Parathyroid adenoma (tissue), 2 donors: Measurements from ENCODE around the gene PLEKHM3.

Source experiments
- H2AFZ ChIP-seq: fragments of 300-600 bp; sonication (generic); one replicate; pipeline ENCODE4 v1.7.0; 2017; ENCODE audit warnings: antibody characterized with exemption, mild to moderate bottlenecking
- H3K27ac ChIP-seq: fragments of 300-600 bp; sonication (generic); one replicate; pipeline ENCODE4 v1.7.0; 2017
- H3K27me3 ChIP-seq: fragments of 300-600 bp; sonication (generic); one replicate; pipeline ENCODE4 v1.7.0; 2017; ENCODE audit warnings: low read length; ENCODE audit not compliant: control insufficient read depth, insufficient read depth
- H3K36me3 ChIP-seq: fragments of 300-600 bp; sonication (generic); one replicate; pipeline ENCODE4 v1.7.0; 2017; ENCODE audit warnings: low read length; ENCODE audit not compliant: control insufficient read depth, insufficient read depth
- H3K4me1 ChIP-seq: fragments of 300-600 bp; sonication (generic); one replicate; pipeline ENCODE4 v1.7.0; 2017; ENCODE audit warnings: control low read depth
- H3K4me2 ChIP-seq: fragments of 300-600 bp; sonication (generic); one replicate; pipeline ENCODE4 v1.7.0; 2017; ENCODE audit warnings: low read length
- H3K4me3 ChIP-seq: fragments of 300-600 bp; sonication (generic); one replicate; pipeline ENCODE4 v1.7.0; 2017; ENCODE audit warnings: low read depth, low read length
- H3K79me2 ChIP-seq: fragments of 300-600 bp; sonication (generic); one replicate; pipeline ENCODE4 v1.7.0; 2017; ENCODE audit warnings: control low read depth
- H3K9ac ChIP-seq: fragments of 300-600 bp; sonication (generic); one replicate; pipeline ENCODE4 v1.7.0; 2017; ENCODE audit warnings: mild to moderate bottlenecking
- H3K9me3 ChIP-seq: fragments of 300-600 bp; sonication (generic); one replicate; pipeline ENCODE4 v1.7.0; 2017; ENCODE audit warnings: low read length; ENCODE audit not compliant: control insufficient read depth
- TF ChIP-seq, protein P1 (sequence below): fragments of 300-600 bp; sonication (generic); IDR thresholded peaks from one replicate; pipeline ENCODE4 v1.7.0; 2017; ENCODE audit warnings: antibody characterized with exemption, mild to moderate bottlenecking
- donor health status: primary hyperparathyroidism.

Gene PLEKHM3

DNA sequence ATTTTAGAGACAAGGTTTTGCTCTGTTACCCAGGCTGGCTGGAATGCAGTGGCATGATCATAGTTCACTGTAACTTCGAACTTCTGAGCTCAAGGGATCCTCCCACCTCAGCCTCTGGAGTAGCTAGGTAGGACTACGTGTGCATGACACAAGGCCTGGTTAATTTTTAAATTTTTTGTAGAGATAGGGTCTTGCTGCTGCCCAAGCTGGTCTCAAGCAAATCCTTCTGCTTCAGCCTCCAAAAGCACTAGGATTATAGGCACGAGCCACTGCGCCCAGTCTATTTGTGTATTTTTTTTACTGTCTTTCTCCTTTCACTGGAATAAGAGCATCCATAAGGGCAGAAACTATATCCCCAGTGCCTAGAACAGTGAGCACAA lies 89.3 kb downstream of the PLEKHM3 start:
- no peaks in the 10 kb centered on the region for H3K27me3 ChIP-seq
- no peaks in the 10 kb centered on the region for H3K9me3 ChIP-seq
- TF ChIP-seq, protein P1, sequence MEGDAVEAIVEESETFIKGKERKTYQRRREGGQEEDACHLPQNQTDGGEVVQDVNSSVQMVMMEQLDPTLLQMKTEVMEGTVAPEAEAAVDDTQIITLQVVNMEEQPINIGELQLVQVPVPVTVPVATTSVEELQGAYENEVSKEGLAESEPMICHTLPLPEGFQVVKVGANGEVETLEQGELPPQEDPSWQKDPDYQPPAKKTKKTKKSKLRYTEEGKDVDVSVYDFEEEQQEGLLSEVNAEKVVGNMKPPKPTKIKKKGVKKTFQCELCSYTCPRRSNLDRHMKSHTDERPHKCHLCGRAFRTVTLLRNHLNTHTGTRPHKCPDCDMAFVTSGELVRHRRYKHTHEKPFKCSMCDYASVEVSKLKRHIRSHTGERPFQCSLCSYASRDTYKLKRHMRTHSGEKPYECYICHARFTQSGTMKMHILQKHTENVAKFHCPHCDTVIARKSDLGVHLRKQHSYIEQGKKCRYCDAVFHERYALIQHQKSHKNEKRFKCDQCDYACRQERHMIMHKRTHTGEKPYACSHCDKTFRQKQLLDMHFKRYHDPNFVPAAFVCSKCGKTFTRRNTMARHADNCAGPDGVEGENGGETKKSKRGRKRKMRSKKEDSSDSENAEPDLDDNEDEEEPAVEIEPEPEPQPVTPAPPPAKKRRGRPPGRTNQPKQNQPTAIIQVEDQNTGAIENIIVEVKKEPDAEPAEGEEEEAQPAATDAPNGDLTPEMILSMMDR, result no peak
- no peaks in the 10 kb centered on the region for H3K36me3 ChIP-seq
- no peak overlapping the region for H2AFZ ChIP-seq
- H3K79me2 ChIP-seq, result peaks cover 4% of the 10 kb centered on the region
- H3K4me3 ChIP-seq, result no peak overlapping the region
- no peak overlapping the region for H3K27ac ChIP-seq
- no peak overlapping the region for H3K9ac ChIP-seq
- no peaks in the 10 kb centered on the region for H3K4me1 ChIP-seq
- no peak overlapping the region for H3K4me2 ChIP-seq

DNA sequence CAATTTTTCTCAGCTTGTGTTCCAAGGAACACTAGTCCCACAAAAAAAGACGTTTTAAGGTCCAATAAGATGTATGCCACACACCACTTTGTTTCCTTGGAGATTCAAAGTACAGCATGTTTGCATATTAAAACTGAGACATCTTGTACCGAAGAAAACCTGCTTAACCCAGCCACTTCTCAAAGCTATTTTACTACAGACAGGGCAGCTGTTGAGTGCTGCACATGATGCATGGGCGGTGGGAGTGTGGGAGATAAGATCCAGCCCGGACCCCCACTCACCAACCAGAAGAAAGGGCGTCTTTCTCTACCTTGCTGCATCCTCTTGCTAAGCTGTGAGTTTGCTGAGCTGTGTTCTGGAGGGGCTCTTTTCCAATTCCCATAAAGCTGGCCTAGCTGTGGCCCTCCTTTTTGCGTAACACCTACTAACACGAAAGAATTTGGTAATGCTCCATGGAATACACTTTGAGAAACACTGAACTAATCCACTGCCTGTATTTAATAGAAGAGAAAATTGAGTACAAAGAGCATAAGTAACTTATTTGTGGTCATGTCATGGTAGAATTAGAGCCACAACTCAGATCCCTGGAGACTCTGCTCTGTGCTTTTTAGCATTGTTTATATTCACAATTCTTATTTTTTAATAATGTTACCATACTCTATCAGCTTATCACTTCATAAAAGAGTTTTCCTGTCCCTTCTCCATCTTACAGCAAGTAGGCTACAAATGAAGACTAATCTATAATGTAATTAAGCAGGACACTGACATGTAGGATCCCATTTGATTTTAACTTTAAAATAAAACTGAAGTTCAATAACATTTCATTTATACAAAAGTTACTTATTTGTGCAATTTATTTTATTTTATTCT lies 90.0 kb downstream of the PLEKHM3 start:
- H3K27me3 ChIP-seq, result no peaks in the 10 kb centered on the region
- no peaks in the 10 kb centered on the region for H3K4me1 ChIP-seq
- H3K9me3 ChIP-seq, result no peaks in the 10 kb centered on the region
- H3K4me2 ChIP-seq, result no peak overlapping the region
- TF ChIP-seq, protein P1, result no peak
- H3K79me2 ChIP-seq, result peaks cover 6% of the 10 kb centered on the region
- H3K27ac ChIP-seq, result no peak overlapping the region
- no peaks in the 10 kb centered on the region for H3K36me3 ChIP-seq
- no peak overlapping the region for H3K4me3 ChIP-seq
- no peak overlapping the region for H3K9ac ChIP-seq
- no peak overlapping the region for H2AFZ ChIP-seq

DNA sequence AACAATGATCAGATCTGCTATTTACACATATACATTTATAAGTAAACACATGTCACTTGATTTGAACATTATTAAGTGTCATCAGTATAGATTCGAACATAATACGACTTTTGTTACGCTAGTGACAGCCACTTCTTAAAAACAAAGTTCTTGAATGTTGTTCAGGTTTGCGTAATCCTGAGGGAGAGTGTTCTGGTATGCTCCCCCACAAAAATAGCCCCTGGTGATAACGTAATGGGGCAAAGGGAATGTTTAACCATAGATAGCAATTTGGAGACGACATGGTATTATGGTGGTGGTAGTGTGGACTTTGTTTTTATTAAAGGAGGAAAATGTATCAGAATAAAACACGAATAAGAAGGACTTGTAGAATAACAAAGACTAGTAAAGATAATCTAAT lies 90.6 kb downstream of the PLEKHM3 start:
- no peak overlapping the region for H3K27ac ChIP-seq

DNA sequence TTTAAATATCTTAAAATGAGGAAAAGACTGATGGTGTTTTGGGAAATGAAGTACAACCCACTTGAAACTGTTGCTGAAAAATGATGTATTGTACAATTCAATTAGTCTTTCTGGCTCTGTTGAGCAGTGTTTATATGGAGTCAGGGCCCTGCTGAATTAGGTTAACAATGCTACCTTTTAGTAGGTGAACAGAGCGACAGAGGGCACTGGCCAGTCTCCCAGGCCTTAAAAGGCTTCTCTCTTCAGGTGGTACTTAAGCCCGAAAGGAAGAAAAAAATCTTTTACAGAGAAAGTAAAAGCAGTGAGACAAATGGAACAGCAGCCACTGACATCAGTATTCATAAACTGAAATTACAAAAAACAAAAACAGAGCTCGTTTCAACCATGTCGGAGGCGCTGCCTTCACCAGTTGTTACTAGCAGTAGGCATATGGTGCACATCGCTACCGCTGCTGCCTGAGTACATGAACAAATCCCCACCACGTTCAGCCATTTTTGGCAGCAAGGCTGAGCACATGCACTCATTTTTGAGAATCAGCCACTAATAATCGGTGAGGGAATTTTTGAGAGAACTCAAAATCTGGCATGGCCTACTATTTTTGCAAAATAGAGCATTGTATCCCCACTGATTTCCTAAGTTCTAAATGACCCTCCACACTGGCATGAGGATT lies 91.8 kb downstream of the PLEKHM3 start:
- no peaks in the 10 kb centered on the region for H3K4me1 ChIP-seq

More for the DNA sequence above, 90.6 kb downstream of the PLEKHM3 start:
- no peak overlapping the region for H3K4me3 ChIP-seq
- TF ChIP-seq, protein P1, result no peak
- H3K4me2 ChIP-seq, result no peak overlapping the region
- H3K4me1 ChIP-seq, result no peaks in the 10 kb centered on the region
- no peaks in the 10 kb centered on the region for H3K9me3 ChIP-seq
- H3K9ac ChIP-seq, result no peak overlapping the region
- no peak overlapping the region for H2AFZ ChIP-seq
- H3K27me3 ChIP-seq, result no peaks in the 10 kb centered on the region
- no peaks in the 10 kb centered on the region for H3K36me3 ChIP-seq
- peaks cover 6% of the 10 kb centered on the region for H3K79me2 ChIP-seq

More for the DNA sequence above, 91.8 kb downstream of the PLEKHM3 start:
- H3K36me3 ChIP-seq, result no peaks in the 10 kb centered on the region
- no peak overlapping the region for H3K9ac ChIP-seq
- H3K27me3 ChIP-seq, result no peaks in the 10 kb centered on the region
- no peak overlapping the region for H3K4me3 ChIP-seq
- H3K79me2 ChIP-seq, result peaks cover 3% of the 10 kb centered on the region
- TF ChIP-seq, protein P1, result no peak
- no peak overlapping the region for H2AFZ ChIP-seq
- no peak overlapping the region for H3K27ac ChIP-seq
- no peaks in the 10 kb centered on the region for H3K9me3 ChIP-seq
- H3K4me2 ChIP-seq, result no peak overlapping the region
